OCI-LY3 (cell line): ENCODE data around the gene AADACL3.

Experiments used
- H2AFZ ChIP-seq: fragments of 200-600, 300-600 bp; shearing (Covaris generic); 2 replicates; pipeline ENCODE4 v1.6.0; 2014; ENCODE audit warnings: antibody characterized with exemption, low read depth, low read length
- H3K27ac ChIP-seq: fragments of 200-600, 300-600 bp; sonication (generic); 2 replicates; pipeline ENCODE4 v1.5.1; 2014; ENCODE audit warnings: mild to moderate bottlenecking, low read length, moderate library complexity, mixed read lengths
- H3K27me3 ChIP-seq: fragments of 200-600, 300-600 bp; sonication (generic); 2 replicates; pipeline ENCODE4 v1.6.1; 2014; ENCODE audit warnings: low read depth, low read length, mixed read lengths
- H3K36me3 ChIP-seq: fragments of 200-600, 300-600 bp; sonication (generic); replicated peaks from 2 replicates; pipeline ENCODE3; 2014; ENCODE audit warnings: low read depth, low read length, mixed read lengths
- H3K4me1 ChIP-seq: fragments of 300-600, 200-600 bp; sonication (generic); 2 replicates; pipeline ENCODE4 v1.6.1; 2014; ENCODE audit warnings: low read length, mixed read lengths
- H3K4me2 ChIP-seq: fragments of 200-600, 300-600 bp; sonication (generic); 2 replicates; pipeline ENCODE4 v1.6.1; 2014; ENCODE audit warnings: low read length, mixed read lengths
- H3K4me3 ChIP-seq: fragments of 300-600, 200-600 bp; sonication (generic); 2 replicates; pipeline ENCODE4 v1.5.1; 2014; ENCODE audit warnings: antibody characterized with exemption, mild to moderate bottlenecking, low read length, moderate library complexity
- H3K79me2 ChIP-seq: fragments of 300-600, 200-600 bp; shearing (Covaris generic); 2 replicates; pipeline ENCODE4 v1.6.1; 2014; ENCODE audit warnings: mild to moderate bottlenecking, low read length, mixed read lengths
- H3K9ac ChIP-seq: fragments of 300-600, 200-600 bp; shearing (Covaris generic); 2 replicates; pipeline ENCODE4 v1.6.0; 2014; ENCODE audit warnings: mild to moderate bottlenecking, low read length, moderate library complexity
- H3K9me3 ChIP-seq: fragments of 200-600, 300-600 bp; shearing (Covaris generic); 2 replicates; pipeline ENCODE4 v1.6.1; 2014; ENCODE audit warnings: low read length, mixed read lengths; ENCODE audit not compliant: insufficient read depth
- H4K20me1 ChIP-seq: fragments of 200-600, 300-600 bp; sonication (generic); 2 replicates; pipeline ENCODE4 v1.6.1; 2016; ENCODE audit warnings: low read length, mixed read lengths; ENCODE audit not compliant: insufficient read depth
- CTCF ChIP-seq: fragments of 200-600, 300-600 bp; sonication (generic); IDR thresholded peaks from 2 replicates; pipeline ENCODE4 v1.5.1; 2014; ENCODE audit warnings: antibody characterized with exemption, low read length, low read depth
- EZH2phosphoT487 ChIP-seq: fragments of 200-600 bp; shearing (Covaris generic); IDR thresholded peaks from 2 replicates; pipeline ENCODE4 v1.6.1; 2018; ENCODE audit warnings: antibody characterized with exemption, mixed run types, low read depth

Gene AADACL3

GRCh38 chr1:12741946-12742345, 26.0 kb downstream of the AADACL3 start:
- Histone ChIP-seq H3K27ac (no peak overlapping the region), H4K20me1 (no peaks in the 10 kb centered on the region), H3K4me1 (no peaks in the 10 kb centered on the region), H3K79me2 (no peaks in the 10 kb centered on the region), H3K4me2 (no peak overlapping the region), H3K36me3 (no peaks in the 10 kb centered on the region), H3K9ac (no peak overlapping the region), H2AFZ (no peak overlapping the region), H3K27me3 (no peaks in the 10 kb centered on the region), H3K4me3 (no peak overlapping the region), H3K9me3 (no peaks in the 10 kb centered on the region)
- TF ChIP-seq EZH2phosphoT487 (no peak), CTCF (no peak)

GRCh38 chr1:12745126-12745991, 29.4 kb downstream of the AADACL3 start:
- H3K79me2 ChIP-seq = no peaks in the 10 kb centered on the region
- no peaks in the 10 kb centered on the region for H3K36me3 ChIP-seq
- no peak overlapping the region for H3K4me2 ChIP-seq
- no peak overlapping the region for H3K4me3 ChIP-seq
- no peak overlapping the region for H3K9ac ChIP-seq
- no peak overlapping the region for H3K27ac ChIP-seq
- H3K9me3 ChIP-seq = no peaks in the 10 kb centered on the region; the same call in 1 of the 2 replicates
- no peak overlapping the region for H2AFZ ChIP-seq
- no peaks in the 10 kb centered on the region for H3K27me3 ChIP-seq
- H4K20me1 ChIP-seq = no peaks in the 10 kb centered on the region
- TF ChIP-seq EZH2phosphoT487 (no peak), CTCF (no peak)
- no peaks in the 10 kb centered on the region for H3K4me1 ChIP-seq

- no peak within 1 kb of the TSS for H3K4me2 ChIP-seq
These were observed 30.0 kb downstream of the AADACL3 start, which contains the start of gene CFAP107 for GRCh38 chr1:12745992-12746323. Gene CFAP107 (plus strand): TSS chr1:12746200. CDS start chr1:12746431, 231 bp downstream.

More at GRCh38 chr1:12745992-12746323, 30.0 kb downstream of the AADACL3 start, which contains the start of gene CFAP107:
- H3K27me3 ChIP-seq = no peaks in the 10 kb centered on the region
- H3K4me3 ChIP-seq = no peak within 1 kb of the TSS
- H3K9me3 ChIP-seq = no peaks in the 10 kb centered on the region; the same call in 1 of the 2 replicates
- no peak within 1 kb of the TSS for H3K9ac ChIP-seq
- H4K20me1 ChIP-seq = no peaks in the 10 kb centered on the region
- H3K27ac ChIP-seq = no peak within 1 kb of the TSS
- H3K79me2 ChIP-seq = no peaks in the 10 kb centered on the region
- H3K36me3 ChIP-seq = no peaks in the 10 kb centered on the region
- H2AFZ ChIP-seq = no peak within 1 kb of the TSS
- TF ChIP-seq CTCF (no peak), EZH2phosphoT487 (no peak)
- H3K4me1 ChIP-seq = no peaks in the 10 kb centered on the region
